Measurements from ENCODE around the gene LAD1. TPM values are rescaled to one million over a fixed set of nuclear protein-coding genes. Genes with fewer than 3 reads are reported as not detected.

Gene LAD1
- total RNA-seq, 1 donor from 2014 or later = 0.43 TPM

- intact Hi-C loops (cut with DNase I) = no loop called here
- Histone ChIP-seq H3K4me1 (no peaks in the 10 kb centered on the region), H3K27ac (no peak overlapping the region), H3K36me3 (no peaks in the 10 kb centered on the region), H3K4me3 (no peak overlapping the region), H3K27me3 (no peaks in the 10 kb centered on the region), H3K9me3 (no peaks in the 10 kb centered on the region)
- no peak for DNase-seq (ENCODE audit: low spot score in 2 of 2)
- no peak for TF ChIP-seq CTCF (IDR thresholded peaks at IDR 0.05)
Observed at GRCh38 chr1:201354151-201354900, 44.8 kb downstream of the LAD1 start.

GRCh38 chr1:201353186-201353940 is 45.8 kb downstream of the LAD1 start:
- intact Hi-C loops (cut with DNase I) = no loop called here
- no peaks in the 10 kb centered on the region for H3K36me3 ChIP-seq
- no peak for DNase-seq (ENCODE audit: low spot score in 2 of 2)

GRCh38 chr1:201351617-201352016 is 47.5 kb downstream of the LAD1 start:
- intact Hi-C loops (cut with DNase I) = no loop called here
- no peak for TF ChIP-seq CTCF (IDR thresholded peaks at IDR 0.05)
- Histone ChIP-seq H3K27me3 (no peaks in the 10 kb centered on the region), H3K4me1 (no peaks in the 10 kb centered on the region), H3K27ac (no peak overlapping the region), H3K4me3 (no peak overlapping the region), H3K9me3 (no peaks in the 10 kb centered on the region), H3K36me3 (no peaks in the 10 kb centered on the region)
- no peak for DNase-seq (ENCODE audit: low spot score in 2 of 2)

More at GRCh38 chr1:201353186-201353940, 45.8 kb downstream of the LAD1 start:
- H3K9me3 ChIP-seq = no peaks in the 10 kb centered on the region
- H3K4me1 ChIP-seq = no peaks in the 10 kb centered on the region
- no peaks in the 10 kb centered on the region for H3K27me3 ChIP-seq
- H3K27ac ChIP-seq = no peak overlapping the region
- no peak overlapping the region for H3K4me3 ChIP-seq
- no peak for TF ChIP-seq CTCF (IDR thresholded peaks at IDR 0.05)

- no peak for DNase-seq (ENCODE audit: low spot score in 2 of 2)
- no peak for TF ChIP-seq CTCF (IDR thresholded peaks at IDR 0.05)
- H3K36me3 ChIP-seq = no peaks in the 10 kb centered on the region
- intact Hi-C loops (cut with DNase I) = no loop called here
- H3K27me3 ChIP-seq = no peaks in the 10 kb centered on the region
- no peak overlapping the region for H3K27ac ChIP-seq
- no peak overlapping the region for H3K4me3 ChIP-seq
- H3K4me1 ChIP-seq = no peaks in the 10 kb centered on the region
- no peaks in the 10 kb centered on the region for H3K9me3 ChIP-seq
Observed at GRCh38 chr1:201350884-201351283, 48.2 kb downstream of the LAD1 start.

- intact Hi-C loops (cut with DNase I) = no loop called here
- no peaks in the 10 kb centered on the region for H3K4me1 ChIP-seq
- DNase-seq (ENCODE audit: low spot score in 2 of 2) = no peak
- H3K4me3 ChIP-seq = no peak overlapping the region
- no peaks in the 10 kb centered on the region for H3K36me3 ChIP-seq
- no peak overlapping the region for H3K27ac ChIP-seq
- H3K9me3 ChIP-seq = no peaks in the 10 kb centered on the region
- no peak for TF ChIP-seq CTCF (IDR thresholded peaks at IDR 0.05)
- H3K27me3 ChIP-seq = no peaks in the 10 kb centered on the region
Observed at GRCh38 chr1:201350361-201350725, 48.8 kb downstream of the LAD1 start.

Data from ascending aorta (tissue), 2 donors.